GM19438 (cell line): Measurements from ENCODE around the gene ZNF451.
"Not testable (repeated sequence)": the region's sequence is repeated elsewhere in the genome, so short reads cannot be mapped to it uniquely, and the experiment has no call there.

Source experiments
- ATAC-seq: cut with Tn5 transposase; IDR thresholded peaks from one replicate; pipeline ENCODE4 v1.9.1; 2021; ENCODE audit warnings: low read depth; ENCODE audit not compliant: unreplicated experiment

The ZNF451 gene, protein sequence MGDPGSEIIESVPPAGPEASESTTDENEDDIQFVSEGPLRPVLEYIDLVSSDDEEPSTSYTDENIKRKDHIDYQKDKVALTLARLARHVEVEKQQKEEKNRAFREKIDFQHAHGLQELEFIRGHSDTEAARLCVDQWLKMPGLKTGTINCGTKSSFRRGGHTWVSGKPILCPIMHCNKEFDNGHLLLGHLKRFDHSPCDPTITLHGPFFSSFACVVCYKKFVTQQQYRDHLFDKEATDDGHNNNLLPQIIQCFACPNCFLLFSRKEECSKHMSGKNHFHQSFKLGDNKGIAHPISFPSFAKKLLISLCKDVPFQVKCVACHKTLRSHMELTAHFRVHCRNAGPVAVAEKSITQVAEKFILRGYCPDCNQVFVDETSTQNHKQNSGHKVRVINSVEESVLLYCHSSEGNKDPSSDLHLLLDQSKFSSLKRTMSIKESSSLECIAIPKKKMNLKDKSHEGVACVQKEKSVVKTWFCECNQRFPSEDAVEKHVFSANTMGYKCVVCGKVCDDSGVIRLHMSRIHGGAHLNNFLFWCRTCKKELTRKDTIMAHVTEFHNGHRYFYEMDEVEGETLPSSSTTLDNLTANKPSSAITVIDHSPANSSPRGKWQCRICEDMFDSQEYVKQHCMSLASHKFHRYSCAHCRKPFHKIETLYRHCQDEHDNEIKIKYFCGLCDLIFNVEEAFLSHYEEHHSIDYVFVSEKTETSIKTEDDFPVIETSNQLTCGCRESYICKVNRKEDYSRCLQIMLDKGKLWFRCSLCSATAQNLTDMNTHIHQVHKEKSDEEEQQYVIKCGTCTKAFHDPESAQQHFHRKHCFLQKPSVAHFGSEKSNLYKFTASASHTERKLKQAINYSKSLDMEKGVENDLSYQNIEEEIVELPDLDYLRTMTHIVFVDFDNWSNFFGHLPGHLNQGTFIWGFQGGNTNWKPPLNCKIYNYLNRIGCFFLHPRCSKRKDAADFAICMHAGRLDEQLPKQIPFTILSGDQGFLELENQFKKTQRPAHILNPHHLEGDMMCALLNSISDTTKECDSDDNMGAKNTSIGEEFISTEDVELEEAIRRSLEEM

DNA sequence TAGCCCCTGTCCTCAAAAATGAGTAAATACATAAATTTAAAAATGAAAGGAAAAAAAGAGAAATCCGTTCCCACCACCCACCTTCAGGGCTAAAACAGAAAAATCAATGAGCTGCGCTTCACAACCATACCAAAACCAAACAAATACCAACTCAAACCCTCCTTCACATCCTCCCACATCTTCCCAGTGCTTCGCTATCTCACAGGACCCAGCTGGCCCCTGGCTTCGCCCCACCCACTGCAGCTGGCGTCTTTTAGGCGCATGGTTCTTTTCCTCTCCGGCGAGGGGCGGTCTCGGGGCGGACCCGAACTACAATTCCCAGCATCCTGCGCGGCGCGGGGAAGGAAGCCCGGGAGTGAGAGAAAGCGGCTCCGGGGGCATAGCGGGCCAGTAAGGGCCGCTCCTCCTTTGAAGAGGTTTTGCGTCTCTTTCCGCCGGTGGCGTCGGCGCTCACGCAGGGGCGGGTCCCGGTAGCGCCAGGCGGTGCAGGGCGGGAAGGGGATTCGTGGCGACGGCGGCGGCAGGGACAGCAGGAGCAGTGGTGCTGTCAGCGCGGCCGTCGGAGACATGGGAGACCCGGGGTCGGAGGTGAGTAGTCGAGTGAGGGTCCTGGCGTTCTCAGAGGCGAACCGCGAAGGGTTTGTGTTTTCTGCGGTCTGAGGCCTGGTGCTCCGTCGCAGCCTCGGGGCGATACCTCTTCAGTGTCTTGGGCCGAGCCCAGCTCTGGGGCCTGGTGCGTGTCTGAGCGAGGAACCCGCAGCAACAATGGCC lies at the start of gene ZNF451:
ZNF451 (plus strand) TSS at position 502 of the 771 bp plus-strand sequence; CDS start at position 568, 66 bp downstream.
- ATAC-seq = peak; percentile 95

DNA sequence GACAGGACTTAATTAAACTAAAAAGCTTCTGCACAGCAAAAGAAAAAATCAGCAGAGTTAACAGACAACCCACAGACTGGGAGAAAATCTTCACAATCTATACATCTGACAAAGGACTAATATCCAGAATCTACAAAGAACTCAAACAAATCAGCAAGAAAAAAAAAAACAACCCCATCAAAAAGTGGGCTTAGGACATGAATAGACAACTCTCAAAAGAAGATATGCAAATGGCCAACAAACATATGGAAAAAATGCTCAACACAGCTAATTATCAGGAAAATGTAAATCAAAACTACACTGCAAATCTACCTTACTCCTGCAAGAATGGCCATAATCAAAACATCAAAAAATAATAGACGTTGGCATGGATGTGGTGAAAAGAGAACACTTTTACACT lies 45.9 kb upstream of the ZNF451 start:
- ATAC-seq = not testable (repeated sequence)

- ATAC-seq = no peak
Observed at GRCh38 chr6:57044568-57044967, 45.4 kb upstream of the ZNF451 start.

GRCh38 chr6:57046332-57047256 lies 43.4 kb upstream of the ZNF451 start, which contains the start of gene KIAA1586:
KIAA1586 (plus strand) TSS chr6:57046693; CDS start chr6:57046756, 63 bp downstream.
- peak; percentile 97 for ATAC-seq

DNA sequence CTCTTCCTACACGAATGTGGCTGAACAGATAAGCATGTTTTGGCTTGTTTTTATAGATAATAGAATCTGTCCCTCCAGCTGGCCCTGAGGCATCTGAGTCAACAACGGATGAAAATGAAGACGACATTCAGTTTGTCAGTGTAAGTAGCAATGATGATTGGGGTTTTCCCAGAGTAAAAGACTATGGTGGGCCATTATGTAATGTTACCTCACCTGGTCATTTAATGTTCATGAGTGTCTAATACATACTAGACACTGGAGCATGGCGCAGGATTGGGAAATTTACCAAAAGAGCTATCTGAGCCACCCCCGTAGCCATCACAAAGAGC lies 42.8 kb upstream of the ZNF451 start:
- ATAC-seq = peak; percentile 17

DNA sequence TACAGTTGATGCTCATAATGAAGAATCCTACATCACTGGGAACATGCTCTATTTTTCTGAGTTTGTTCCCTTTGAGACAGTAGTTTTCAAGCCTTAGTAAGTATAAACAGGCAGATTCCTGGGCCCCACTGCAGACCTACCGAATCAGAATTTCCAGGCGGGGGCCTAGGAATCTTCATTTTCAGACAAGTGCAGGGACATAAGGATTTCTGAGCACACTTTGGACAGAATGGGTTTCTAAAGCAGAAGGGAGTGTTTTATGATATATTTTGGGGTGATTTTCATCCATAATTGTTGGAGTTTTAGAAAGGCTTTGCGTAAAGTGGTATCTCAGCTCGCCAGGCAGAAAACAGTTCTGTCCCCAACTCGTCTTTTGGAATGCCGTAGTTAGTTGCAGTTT lies 42.1 kb upstream of the ZNF451 start:
- ATAC-seq = not testable (repeated sequence)

DNA sequence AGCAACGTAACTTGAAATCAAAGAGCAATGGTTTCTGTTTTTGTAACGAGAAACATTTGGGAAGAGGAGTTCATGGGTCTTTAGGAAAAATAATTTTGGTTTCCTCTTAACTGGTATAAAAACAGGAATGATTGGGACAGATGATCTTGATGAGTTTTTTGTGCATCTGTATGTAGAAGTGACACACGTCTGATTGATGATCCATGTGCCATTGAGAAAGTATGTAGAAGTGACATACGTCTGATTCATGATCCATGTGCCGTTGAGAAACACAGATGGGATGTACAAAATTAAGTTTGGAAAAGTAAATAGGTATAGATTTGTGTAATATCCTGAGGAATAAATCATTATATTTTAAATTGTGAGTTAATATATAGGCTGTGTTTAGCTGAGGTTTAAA lies 41.4 kb upstream of the ZNF451 start:
- no peak for ATAC-seq

DNA sequence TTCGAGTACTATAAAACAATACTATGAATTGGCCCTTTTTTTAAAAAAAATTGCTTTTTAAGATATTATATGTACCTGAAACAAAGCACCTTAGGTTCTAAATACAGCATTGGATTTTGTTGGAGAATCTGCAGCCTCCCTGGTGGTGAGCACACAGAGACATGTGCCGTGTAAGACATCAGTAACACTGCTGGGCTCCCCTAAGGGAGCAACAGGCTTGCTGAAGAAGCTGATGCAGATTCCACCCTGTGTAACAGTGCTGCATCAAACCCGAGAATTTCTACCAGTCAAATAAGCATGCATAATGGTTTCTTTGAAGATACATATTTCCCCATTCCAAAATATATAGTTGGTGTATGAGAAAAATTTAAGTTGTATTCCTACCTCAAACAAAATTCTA lies 26.1 kb upstream of the ZNF451 start:
- no peak for ATAC-seq

- ATAC-seq = no peak
Observed at GRCh38 chr6:57064809-57065208, 25.2 kb upstream of the ZNF451 start.

DNA sequence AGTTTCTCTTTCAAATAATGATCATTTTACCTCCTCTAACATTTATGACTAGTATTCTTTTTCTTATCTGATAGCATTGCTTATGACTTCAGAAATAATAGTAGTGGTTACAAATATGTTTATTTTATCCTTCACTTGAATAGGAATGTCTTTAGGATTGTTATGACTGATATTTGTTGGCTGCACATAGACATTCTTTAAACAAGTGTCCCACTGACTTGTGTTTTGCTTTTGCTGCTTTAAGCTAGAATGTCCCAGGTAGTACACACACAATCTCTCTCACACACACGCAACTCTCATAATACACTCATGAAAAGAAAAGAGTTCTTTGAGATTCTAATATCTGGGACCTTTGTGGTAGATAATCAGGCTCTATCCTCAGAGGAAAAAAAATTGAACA lies 21.9 kb upstream of the ZNF451 start:
- no peak for ATAC-seq

DNA sequence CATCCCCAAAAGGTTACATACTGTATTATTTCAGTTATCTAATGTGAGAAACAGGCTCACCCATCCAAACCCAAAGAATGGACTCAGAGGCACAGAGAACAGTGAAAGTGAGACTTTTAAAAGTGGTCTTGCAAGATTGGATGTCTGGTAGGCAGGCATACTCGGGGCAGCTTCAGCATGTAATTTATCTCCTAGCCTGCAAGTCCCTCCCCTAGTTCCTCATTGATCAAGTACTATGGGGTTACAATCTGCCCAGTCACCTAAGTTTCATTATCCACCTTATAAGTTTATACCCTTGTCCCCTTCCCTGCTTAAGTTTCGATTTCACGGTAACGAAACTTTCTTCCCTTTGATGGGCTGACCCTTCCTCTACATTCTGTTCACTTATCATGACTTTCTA lies 20.8 kb upstream of the ZNF451 start:
- no peak for ATAC-seq

- no peak for ATAC-seq
Observed at GRCh38 chr6:57069920-57070331, 20.1 kb upstream of the ZNF451 start.

DNA sequence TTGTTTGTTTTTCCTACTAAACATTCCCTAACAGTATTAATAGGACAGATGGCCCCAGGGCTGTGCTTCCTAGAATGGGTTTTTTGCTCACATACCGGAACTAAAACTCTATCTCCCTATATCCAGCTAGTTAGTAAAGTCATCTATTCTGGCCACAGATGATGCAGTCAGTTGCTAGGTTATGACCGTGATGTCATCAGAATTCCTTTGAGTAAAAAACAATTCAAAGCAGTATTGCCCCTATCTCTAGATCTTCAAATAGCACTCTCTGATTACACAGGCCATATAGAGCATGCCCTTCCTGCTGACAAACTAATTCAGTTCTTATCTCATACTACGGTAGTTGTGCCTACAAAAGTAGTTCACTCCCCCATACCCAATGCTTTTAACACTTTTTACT lies 17.9 kb upstream of the ZNF451 start:
- ATAC-seq = no peak

GRCh38 chr6:57074383-57074782 lies 15.6 kb upstream of the ZNF451 start:
- no peak for ATAC-seq

DNA sequence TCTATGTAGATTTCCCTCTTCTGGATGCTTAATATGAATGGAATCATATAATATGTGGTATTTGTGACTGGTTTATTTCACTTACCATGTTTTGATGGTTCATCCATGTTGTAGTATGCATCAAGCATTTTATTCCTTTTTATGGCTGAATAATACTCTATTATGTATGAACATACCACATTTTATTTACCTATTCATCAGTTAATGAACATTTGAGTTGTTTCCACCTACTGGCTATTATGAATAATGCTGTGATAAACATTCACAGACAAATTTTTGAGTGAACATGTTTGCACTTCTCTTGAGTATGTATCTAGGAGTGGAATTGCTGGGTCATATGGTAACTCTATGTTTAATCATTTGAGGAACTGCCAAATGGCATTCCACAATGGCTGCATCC lies 14.9 kb upstream of the ZNF451 start:
- no peak for ATAC-seq

GRCh38 chr6:57078531-57079207 lies 11.3 kb upstream of the ZNF451 start:
- no peak for ATAC-seq

GRCh38 chr6:57085471-57085870 lies 4.5 kb upstream of the ZNF451 start:
- ATAC-seq = no peak

DNA sequence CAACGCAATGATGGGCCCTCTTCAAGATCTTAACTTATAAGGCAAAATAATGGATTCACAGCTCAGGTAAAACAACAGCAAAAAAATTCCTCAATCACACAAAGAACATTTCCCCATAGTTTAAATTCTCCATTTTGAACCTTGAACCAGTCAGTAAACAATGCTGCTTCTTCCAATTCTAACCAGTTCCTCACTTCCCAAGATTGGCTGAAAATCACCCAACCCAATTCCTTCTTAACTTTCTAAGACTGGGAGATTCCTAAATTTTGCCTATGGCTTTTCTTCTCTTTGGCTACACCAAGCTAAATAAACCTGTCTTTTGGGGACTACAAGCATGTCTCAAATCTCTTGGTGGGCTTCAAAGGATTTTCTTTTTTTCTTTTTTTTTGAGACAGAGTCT lies 3.1 kb upstream of the ZNF451 start:
- no peak for ATAC-seq

DNA sequence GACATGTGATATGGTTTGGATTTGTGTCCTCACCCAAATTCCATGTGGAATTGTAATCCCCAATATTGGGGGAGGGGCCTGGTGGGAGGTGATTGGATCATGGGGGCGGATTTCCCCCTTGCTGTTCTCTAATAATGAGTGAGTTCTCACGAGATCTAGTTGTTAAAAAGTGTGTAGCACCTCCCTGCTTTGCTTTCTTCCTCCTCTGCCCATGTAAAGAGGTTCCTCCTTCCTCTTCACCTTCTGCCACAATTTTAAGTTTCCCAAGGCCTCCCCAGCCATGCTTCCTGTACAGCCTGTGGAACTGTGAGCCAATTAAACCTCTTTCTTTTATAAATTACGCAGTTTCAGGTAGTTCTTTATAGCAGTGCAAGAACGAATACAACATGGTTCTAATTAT lies 2.1 kb upstream of the ZNF451 start:
- ATAC-seq = no peak
